ENCODE data around the gene MSH5. TPM values are rescaled to one million over a fixed set of nuclear protein-coding genes. Genes with fewer than 3 reads are reported as not detected.

MSH5 gene
- total and polyA plus RNA-seq, 9 of the 15 experiments (the other 6 are each of a cell fraction or from before 2014, with no cell fraction given) = 12.5 to 104 (median 46.6) TPM

GRCh38 chr6:31739639-31740396 is at the start of gene MSH5 (continued):
- TF ChIP-seq CHAMP1 (IDR thresholded peaks at IDR 0.05) (no peak), ZNF830 (CRISPR knock-in tag; IDR thresholded peaks at IDR 0.05) (peak; percentile 93; the same call in 1 of the 2 replicates), CAMTA2 (CRISPR knock-in tag; conservative IDR thresholded peaks at IDR 0.05) (no peak), MBD2 (IDR thresholded peaks at IDR 0.05; ENCODE audit: borderline replicate concordance, low read depth) (no peak), TARDBP (IDR thresholded peaks at IDR 0.05) (no peak), ZNF175 (CRISPR knock-in tag; IDR thresholded peaks at IDR 0.05; ENCODE audit: low read depth) (no peak), ZBTB49 (CRISPR knock-in tag; IDR thresholded peaks at IDR 0.05; ENCODE audit: borderline replicate concordance) (peak; percentile 97; the same call in 1 of the 2 replicates), PURB (CRISPR knock-in tag; IDR thresholded peaks at IDR 0.05; ENCODE audit: low read depth) (no peak), HMGXB4 (CRISPR knock-in tag; IDR thresholded peaks at IDR 0.05) (peak; percentile 96), ZNF583 (CRISPR knock-in tag; IDR thresholded peaks at IDR 0.05) (peak; percentile 80; the same call in 1 of the 2 replicates), NFE2 (IDR thresholded peaks at IDR 0.05; ENCODE audit: low read depth) (no peak), ZNF263 (CRISPR knock-in tag; IDR thresholded peaks at IDR 0.05; ENCODE audit: borderline replicate concordance) (no peak), MTA1 (IDR thresholded peaks at IDR 0.05; ENCODE audit: borderline replicate concordance) (peak; percentile 49; the same call in 1 of the 2 replicates), SIN3B (IDR thresholded peaks at IDR 0.05; ENCODE audit: low read depth) (no peak), CCAR2 (IDR thresholded peaks at IDR 0.05; ENCODE audit: low read depth, low read length) (no peak), DEAF1 (CRISPR knock-in tag; IDR thresholded peaks at IDR 0.05) (no peak), ZNF224 (CRISPR knock-in tag; IDR thresholded peaks at IDR 0.05) (peak; percentile 91; the same call in 1 of the 2 replicates), GTF2A2 (tag; IDR thresholded peaks at IDR 0.05) (no peak), SRSF7 (optimal IDR thresholded peaks at IDR 0.05; ENCODE audit: low read depth, low read length) (no peak), TEAD1 (CRISPR knock-in tag; IDR thresholded peaks at IDR 0.05) (peak; percentile 51 to 98; a peak in 3 of 4 replicates), KAT8 (IDR thresholded peaks at IDR 0.05; ENCODE audit: low read depth) (no peak), BRD4 (IDR thresholded peaks at IDR 0.05) (peak; percentile 91)
